ENCODE measurements around the gene GLRX3.

GRCh38 chr10:130112821-130113220 lies 23.4 kb upstream of the GLRX3 start:
- TF ChIP-seq CTCF (IDR thresholded peaks at IDR 0.05), result no peak
- TF ChIP-seq POLR2A (IDR thresholded peaks at IDR 0.05), result no peak
